Dedifferentiated amniotic fluid mesenchymal stem cell (primary cell): ENCODE data around the gene VAMP2.
A peak's percentile ranks its signal among the peaks of the same experiment; 100 is the strongest.

Experiments
- DNase-seq: peaks from one replicate; pipeline ENCODE4 v3.0.0-alpha.2; 2016; ENCODE audit errors: extremely low spot score

Gene VAMP2

GRCh38 chr17:8162233-8162996 lies at the start of gene VAMP2:
Gene VAMP2, minus strand, starts transcription at chr17:8162948. Its CDS starts 69 bp downstream, at chr17:8162879.
- peak; percentile 46 for DNase-seq

GRCh38 chr17:8210761-8211458 lies 48.2 kb upstream of the VAMP2 start:
- no peak for DNase-seq

GRCh38 chr17:8209907-8210760 lies 47.4 kb upstream of the VAMP2 start, which contains the start of gene AURKB:
Gene AURKB, minus strand, starts transcription at chr17:8210575. Its CDS starts 351 bp downstream, at chr17:8210224.
- DNase-seq = peak; percentile 97

- DNase-seq = no peak
These were observed 43.8 kb upstream of the VAMP2 start for GRCh38 chr17:8206536-8206935.

- DNase-seq = no peak
These were observed 42.2 kb upstream of the VAMP2 start for GRCh38 chr17:8204761-8205555.

GRCh38 chr17:8192070-8192815 lies 29.5 kb upstream of the VAMP2 start:
- peak; percentile 38 for DNase-seq

GRCh38 chr17:8190506-8190905 lies 27.8 kb upstream of the VAMP2 start:
- no peak for DNase-seq

GRCh38 chr17:8189711-8190477 lies 27.1 kb upstream of the VAMP2 start, which contains the start of gene BORCS6:
Gene BORCS6, minus strand, starts transcription at chr17:8190180. Its CDS starts 40 bp downstream, at chr17:8190140.
- peak; percentile 96 for DNase-seq

- no peak for DNase-seq
These were observed 26.4 kb upstream of the VAMP2 start for GRCh38 chr17:8189041-8189710.

GRCh38 chr17:8188263-8188839 lies 25.6 kb upstream of the VAMP2 start:
- no peak for DNase-seq

- peak; percentile 99 for DNase-seq
These were observed 24.9 kb upstream of the VAMP2 start for GRCh38 chr17:8187517-8188262.

GRCh38 chr17:8186787-8187516 lies 24.2 kb upstream of the VAMP2 start:
- peak; percentile 91 for DNase-seq

GRCh38 chr17:8186446-8186786 lies 23.7 kb upstream of the VAMP2 start:
- no peak for DNase-seq

- DNase-seq = peak; percentile 38
These were observed 23.1 kb upstream of the VAMP2 start for GRCh38 chr17:8185582-8186445.

GRCh38 chr17:8176998-8177731 lies 14.4 kb upstream of the VAMP2 start:
- no peak for DNase-seq
